NCI-H510A treated with DMSO at 0.1 percent for 48 hours (cell line): Measurements from ENCODE around the gene ADAMTS17.

Experiments used
- DNase-seq: peaks from one replicate; lab custom pipeline; 2025; lab: John Stamatoyannopoulos, UW

ADAMTS17 gene

GRCh38 chr15:100111125-100112060, 230.4 kb downstream of the ADAMTS17 start:
- no peak for DNase-seq

- DNase-seq: no peak
Observed at GRCh38 chr15:100109486-100110035, 232.2 kb downstream of the ADAMTS17 start.

GRCh38 chr15:100108846-100109245, 232.9 kb downstream of the ADAMTS17 start:
- DNase-seq: no peak

GRCh38 chr15:100108346-100108745, 233.4 kb downstream of the ADAMTS17 start:
- no peak for DNase-seq

- no peak for DNase-seq
Observed at GRCh38 chr15:100107606-100108225, 234.1 kb downstream of the ADAMTS17 start.

- no peak for DNase-seq
Observed at GRCh38 chr15:100107151-100107550, 234.6 kb downstream of the ADAMTS17 start.

GRCh38 chr15:100106732-100107131, 235.0 kb downstream of the ADAMTS17 start:
- DNase-seq: no peak

- DNase-seq: no peak
Observed at GRCh38 chr15:100105101-100105500, 236.7 kb downstream of the ADAMTS17 start.

GRCh38 chr15:100104245-100104644, 237.5 kb downstream of the ADAMTS17 start:
- DNase-seq: no peak

- DNase-seq: no peak
Observed at GRCh38 chr15:100103828-100104227, 237.9 kb downstream of the ADAMTS17 start.

GRCh38 chr15:100101426-100102089, 240.2 kb downstream of the ADAMTS17 start:
- no peak for DNase-seq

- DNase-seq: no peak
Observed at GRCh38 chr15:100100926-100101325, 240.8 kb downstream of the ADAMTS17 start.

GRCh38 chr15:100099976-100100375, 241.8 kb downstream of the ADAMTS17 start:
- DNase-seq: no peak

GRCh38 chr15:100098705-100099104, 243.1 kb downstream of the ADAMTS17 start:
- no peak for DNase-seq

GRCh38 chr15:100097342-100098127, 244.2 kb downstream of the ADAMTS17 start:
- no peak for DNase-seq

- no peak for DNase-seq
Observed at GRCh38 chr15:100096700-100097099, 245.1 kb downstream of the ADAMTS17 start.

- DNase-seq: no peak
Observed at GRCh38 chr15:100096248-100096600, 245.6 kb downstream of the ADAMTS17 start.

- DNase-seq: no peak
Observed at GRCh38 chr15:100095541-100096247, 246.1 kb downstream of the ADAMTS17 start.

GRCh38 chr15:100094127-100094510, 247.7 kb downstream of the ADAMTS17 start:
- DNase-seq: no peak

GRCh38 chr15:100093211-100094126, 248.3 kb downstream of the ADAMTS17 start:
- DNase-seq: no peak
